Stimulated activated CD4-positive, alpha-beta T cell treated with anti-CD3 and anti-CD28 coated beads, Interleukin-12 subunit alpha, Interleukin-12 subunit beta, amount 100 ng/mL, for 24 hours (primary cell): ENCODE measurements around the gene ZNF358.
A peak's percentile ranks its signal among the peaks of the same experiment; 100 is the strongest.

Experiments used
- DNase-seq, 2 experiments: peaks; one replicate each; pipeline ENCODE4 v3.0.0-alpha.2; 2020; ENCODE audit warnings: low read depth in 2 of 2

The ZNF358 gene

GRCh38 chr19:7520131-7521051 lies 4.5 kb downstream of the ZNF358 start:
- no peak for DNase-seq

GRCh38 chr19:7521551-7522071 lies 5.7 kb downstream of the ZNF358 start:
- no peak for DNase-seq

DNA sequence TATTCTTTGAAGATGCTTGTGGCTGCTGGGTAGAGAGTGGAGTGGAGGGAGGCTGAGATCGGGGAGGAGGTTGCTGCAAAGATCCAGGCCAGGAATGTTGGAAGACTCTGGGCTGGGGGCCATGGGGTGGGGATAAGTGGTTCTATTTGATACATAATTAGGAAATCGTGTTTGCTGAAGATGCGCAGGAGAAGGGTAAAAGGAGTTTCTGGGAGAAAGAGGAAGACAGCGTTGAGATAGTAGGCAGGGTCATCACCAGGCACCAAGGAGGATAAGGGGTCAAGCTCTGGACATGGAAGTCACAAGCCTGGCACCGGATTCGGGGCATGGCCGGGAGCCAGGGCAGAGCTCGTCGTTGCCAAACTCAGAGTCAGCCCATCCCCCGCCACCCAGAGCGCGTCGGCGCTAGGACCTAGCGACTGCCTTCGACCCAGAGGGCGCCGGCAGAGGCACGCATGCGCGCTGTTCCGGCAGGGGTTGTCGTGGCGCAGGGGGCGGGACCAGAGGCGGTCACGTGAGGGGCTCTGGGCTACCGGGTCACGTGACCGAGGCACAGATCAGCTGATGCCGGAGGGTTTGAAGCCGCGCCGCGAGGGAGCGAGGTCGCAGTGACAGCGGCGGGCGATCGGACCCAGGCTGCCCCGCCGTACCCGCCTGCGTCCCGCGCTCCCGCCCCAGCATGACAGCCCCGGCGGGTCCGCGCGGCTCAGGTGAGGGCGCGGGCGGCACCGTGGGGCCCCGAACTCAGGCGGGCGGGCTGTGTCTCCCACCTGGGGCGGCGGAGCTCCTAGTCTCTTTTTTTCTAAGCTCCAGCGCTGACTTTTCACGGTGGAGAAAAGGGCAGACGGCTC lies 6.4 kb downstream of the ZNF358 start, which contains the start of gene MCOLN1:
Gene MCOLN1, plus strand, starts transcription at position 553 of the 851 bp plus-strand sequence. Its CDS starts 127 bp downstream, at position 680.
- DNase-seq: peak; percentile 99

- DNase-seq: no peak
Observed at GRCh38 chr19:7522923-7523667, 7.2 kb downstream of the ZNF358 start.

- DNase-seq: no peak
Observed at GRCh38 chr19:7524523-7524922, 8.6 kb downstream of the ZNF358 start.

DNA sequence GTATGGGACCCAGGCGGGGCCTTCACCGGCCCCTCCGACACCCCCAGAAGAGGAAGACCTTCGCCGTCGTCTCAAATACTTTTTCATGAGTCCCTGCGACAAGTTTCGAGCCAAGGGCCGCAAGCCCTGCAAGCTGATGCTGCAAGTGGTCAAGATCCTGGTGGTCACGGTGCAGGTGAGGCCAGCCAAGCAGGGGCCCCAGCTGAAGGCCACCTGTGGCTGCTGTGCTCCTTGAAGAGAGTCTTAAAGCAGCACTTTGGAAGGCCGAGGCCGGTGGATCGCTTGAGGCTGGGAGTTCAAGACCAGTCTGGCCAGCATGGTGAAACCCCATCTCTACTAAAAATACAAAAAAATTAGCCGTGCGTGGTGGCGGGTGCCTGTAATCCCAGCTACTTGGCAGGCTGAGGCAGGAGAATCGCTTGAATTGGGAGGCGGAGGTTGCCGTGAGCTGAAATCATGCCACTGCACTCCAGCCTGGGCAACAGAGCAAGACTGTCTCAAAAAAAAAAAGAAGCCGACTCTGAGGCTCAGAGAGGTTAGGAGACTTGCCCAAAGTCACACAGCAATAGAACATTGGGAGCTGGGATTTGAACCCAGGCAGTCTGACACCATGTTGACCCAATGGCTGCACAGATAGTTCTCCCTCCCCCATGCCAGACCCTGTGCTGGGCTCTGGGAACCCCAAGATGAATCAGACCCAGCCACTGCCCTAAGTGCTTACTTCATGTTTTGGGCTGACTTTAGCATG lies 9.3 kb downstream of the ZNF358 start:
- DNase-seq: no peak

- no peak for DNase-seq
Observed at GRCh38 chr19:7526059-7526929, 10.4 kb downstream of the ZNF358 start.

GRCh38 chr19:7527516-7528191 lies 11.8 kb downstream of the ZNF358 start:
- DNase-seq: no peak

DNA sequence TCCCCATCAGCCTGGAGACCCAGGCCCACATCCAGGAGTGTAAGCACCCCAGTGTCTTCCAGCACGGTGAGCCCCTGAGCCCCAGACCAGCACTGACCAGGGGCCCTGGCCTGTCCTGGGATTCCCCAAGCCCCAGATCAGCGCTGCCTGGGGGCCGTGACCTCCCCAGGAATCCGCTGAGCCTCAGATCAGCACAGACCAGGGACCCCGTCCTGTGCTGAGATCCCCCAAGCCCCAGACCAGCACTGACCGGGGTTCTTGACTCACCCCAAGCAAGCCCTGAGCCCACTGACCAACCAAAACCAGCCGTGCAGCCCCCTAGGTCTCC lies 12.3 kb downstream of the ZNF358 start:
- no peak for DNase-seq

GRCh38 chr19:7528522-7529245 lies 12.8 kb downstream of the ZNF358 start:
- DNase-seq: no peak

DNA sequence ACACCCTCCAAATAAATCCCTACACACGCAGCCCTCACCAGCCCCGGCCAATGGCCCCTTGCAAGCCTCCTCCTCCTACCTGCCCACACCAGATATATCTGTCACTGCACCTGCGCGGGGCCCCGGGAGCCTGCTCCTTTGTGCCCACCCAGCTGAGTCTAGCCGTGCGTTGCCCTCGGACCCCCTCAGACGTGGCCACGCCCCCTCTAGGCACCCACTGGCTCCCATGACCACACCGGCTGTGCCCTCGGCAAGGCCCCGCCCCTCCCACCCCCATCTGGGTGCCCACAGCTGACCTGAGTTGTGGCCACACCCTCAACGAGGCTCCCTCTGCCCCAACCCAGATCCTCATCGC lies 13.3 kb downstream of the ZNF358 start:
- no peak for DNase-seq

DNA sequence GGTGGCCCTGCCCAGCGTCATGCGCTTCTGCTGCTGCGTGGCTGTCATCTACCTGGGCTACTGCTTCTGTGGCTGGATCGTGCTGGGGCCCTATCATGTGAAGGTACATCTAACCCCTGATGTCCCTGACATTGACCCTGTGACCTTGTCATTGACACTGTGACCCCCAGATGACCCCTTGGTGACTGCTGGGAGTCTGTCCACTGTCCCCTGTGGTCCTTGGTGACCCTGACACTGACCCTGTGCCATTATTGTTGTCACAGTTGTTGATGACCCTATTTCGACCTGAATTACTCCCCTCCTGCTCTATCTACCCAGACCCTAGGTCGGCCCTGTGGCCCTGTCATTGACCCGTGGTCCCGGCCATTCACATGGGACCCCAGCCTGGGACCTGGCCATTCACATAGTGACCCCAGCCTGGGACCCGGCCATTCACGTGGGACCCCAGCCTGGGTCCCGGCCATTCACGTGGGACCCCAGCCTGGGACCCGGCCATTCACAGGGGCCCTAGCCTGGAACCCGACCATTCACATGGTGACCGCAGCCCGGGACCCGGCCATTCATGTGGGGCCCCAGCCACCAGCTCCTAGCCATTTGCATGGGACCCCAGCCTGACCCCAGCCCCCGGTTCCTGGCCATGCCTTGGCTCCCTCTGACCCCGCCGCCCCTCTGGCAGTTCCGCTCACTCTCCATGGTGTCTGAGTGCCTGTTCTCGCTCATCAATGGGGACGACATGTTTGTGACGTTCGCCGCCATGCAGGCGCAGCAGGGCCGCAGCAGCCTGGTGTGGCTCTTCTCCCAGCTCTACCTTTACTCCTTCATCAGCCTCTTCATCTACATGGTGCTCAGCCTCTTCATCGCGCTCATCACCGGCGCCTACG lies 13.9 kb downstream of the ZNF358 start:
- DNase-seq: no peak

- no peak for DNase-seq
Observed at GRCh38 chr19:7533281-7533885, 17.5 kb downstream of the ZNF358 start.

GRCh38 chr19:7533925-7534480 lies 18.1 kb downstream of the ZNF358 start:
- peak; percentile 69 to 70 for DNase-seq

GRCh38 chr19:7534531-7535046 lies 18.7 kb downstream of the ZNF358 start:
- DNase-seq: peak in 1 of 2 experiments; percentile 39

DNA sequence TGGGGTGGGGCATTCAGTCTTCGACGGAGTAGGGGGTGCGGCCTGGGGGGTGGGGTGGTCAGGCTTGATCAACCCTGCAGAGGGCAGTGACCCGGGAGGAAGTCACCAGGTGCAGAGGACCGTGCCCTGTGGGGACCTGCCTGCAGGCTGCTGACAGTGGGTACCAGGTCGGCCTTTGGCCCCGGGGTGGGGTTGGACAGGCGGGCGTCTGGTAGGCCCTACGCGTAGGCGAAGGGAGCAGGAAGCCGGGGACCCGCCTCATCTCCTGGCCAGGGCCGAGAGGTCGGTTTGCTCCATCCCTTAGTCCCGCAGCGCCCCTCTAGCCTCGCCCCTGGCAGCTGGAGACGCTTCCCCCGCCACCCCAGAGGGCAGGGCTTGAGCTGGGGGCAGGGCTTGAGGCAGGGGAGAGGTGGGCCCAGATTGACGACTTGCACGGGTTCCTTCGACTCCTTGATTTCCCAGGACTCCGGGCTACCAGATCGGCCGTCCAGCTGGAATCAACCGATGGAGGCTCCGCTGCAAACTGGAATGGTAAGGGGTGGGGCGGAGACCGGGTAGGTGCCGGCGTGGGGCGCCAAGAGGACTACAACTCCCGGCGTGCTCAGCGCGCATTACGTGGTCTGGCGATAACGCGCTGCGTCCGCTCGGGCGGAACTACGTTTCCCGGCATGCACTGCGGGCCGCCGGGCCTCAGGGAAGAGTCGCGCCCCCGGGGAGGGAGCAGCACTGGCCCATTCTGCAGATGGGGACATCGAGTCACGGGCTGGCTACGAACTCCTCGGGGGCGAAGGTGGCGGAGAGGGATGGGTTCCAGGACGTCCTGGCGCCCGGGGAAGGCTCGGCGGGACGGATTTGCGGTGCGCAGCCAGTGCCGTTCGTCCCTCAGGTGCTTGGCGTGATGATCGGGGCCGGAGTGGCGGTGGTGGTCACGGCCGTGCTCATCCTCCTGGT lies 19.4 kb downstream of the ZNF358 start, which contains the start of gene PNPLA6:
Gene PNPLA6, plus strand, starts transcription at position 671 of the 951 bp plus-strand sequence. Its CDS starts 72 bp downstream, at position 743.
- DNase-seq: peak; percentile 85 to 92
